SKM-1 (cell line): ENCODE measurements around the gene TNFRSF11A.

Experiments used
- DNase-seq: peaks from one replicate; lab custom pipeline; 2025; ENCODE audit not compliant: unreplicated experiment; lab: John Stamatoyannopoulos, UW

Gene TNFRSF11A

GRCh38 chr18:62324917-62325805 lies at the start of gene TNFRSF11A:
Gene TNFRSF11A, plus strand, starts transcription at chr18:62325310. Its CDS starts 43 bp downstream, at chr18:62325353.
- no peak for DNase-seq

GRCh38 chr18:62277045-62277444 lies 48.1 kb upstream of the TNFRSF11A start:
- no peak for DNase-seq

- no peak for DNase-seq
Measured at GRCh38 chr18:62279561-62279960, 45.5 kb upstream of the TNFRSF11A start.

- DNase-seq, result no peak
Measured at GRCh38 chr18:62280058-62280457, 45.1 kb upstream of the TNFRSF11A start.

GRCh38 chr18:62280786-62281185 lies 44.3 kb upstream of the TNFRSF11A start:
- DNase-seq, result no peak

GRCh38 chr18:62281684-62282083 lies 43.4 kb upstream of the TNFRSF11A start:
- DNase-seq, result no peak

GRCh38 chr18:62282188-62282629 lies 42.9 kb upstream of the TNFRSF11A start:
- no peak for DNase-seq

- no peak for DNase-seq
Measured at GRCh38 chr18:62284637-62285036, 40.5 kb upstream of the TNFRSF11A start.

- no peak for DNase-seq
Measured at GRCh38 chr18:62285281-62285680, 39.8 kb upstream of the TNFRSF11A start.

- no peak for DNase-seq
Measured at GRCh38 chr18:62287781-62288664, 37.1 kb upstream of the TNFRSF11A start.

- DNase-seq, result peak; percentile 68
Measured at GRCh38 chr18:62288665-62289008, 36.5 kb upstream of the TNFRSF11A start.

- DNase-seq, result no peak
Measured at GRCh38 chr18:62289047-62289446, 36.1 kb upstream of the TNFRSF11A start.

GRCh38 chr18:62294073-62294472 lies 31.0 kb upstream of the TNFRSF11A start:
- no peak for DNase-seq

- DNase-seq, result no peak
Measured at GRCh38 chr18:62300359-62300963, 24.6 kb upstream of the TNFRSF11A start.

- no peak for DNase-seq
Measured at GRCh38 chr18:62301322-62301721, 23.8 kb upstream of the TNFRSF11A start.

GRCh38 chr18:62312851-62313250 lies 12.3 kb upstream of the TNFRSF11A start:
- no peak for DNase-seq

- no peak for DNase-seq
Measured at GRCh38 chr18:62318228-62319180, 6.6 kb upstream of the TNFRSF11A start.

- no peak for DNase-seq
Measured at GRCh38 chr18:62321201-62321600, 3.9 kb upstream of the TNFRSF11A start.

- no peak for DNase-seq
Measured at GRCh38 chr18:62323483-62324180, 1.5 kb upstream of the TNFRSF11A start.
